GM18909 (cell line): ENCODE results near the gene LRP8.

Experiments
- ATAC-seq: cut with Tn5 transposase; IDR thresholded peaks from one replicate; pipeline ENCODE4 v1.9.1; 2021; ENCODE audit warnings: mild to moderate bottlenecking; ENCODE audit not compliant: unreplicated experiment, poor library complexity

Gene LRP8

DNA sequence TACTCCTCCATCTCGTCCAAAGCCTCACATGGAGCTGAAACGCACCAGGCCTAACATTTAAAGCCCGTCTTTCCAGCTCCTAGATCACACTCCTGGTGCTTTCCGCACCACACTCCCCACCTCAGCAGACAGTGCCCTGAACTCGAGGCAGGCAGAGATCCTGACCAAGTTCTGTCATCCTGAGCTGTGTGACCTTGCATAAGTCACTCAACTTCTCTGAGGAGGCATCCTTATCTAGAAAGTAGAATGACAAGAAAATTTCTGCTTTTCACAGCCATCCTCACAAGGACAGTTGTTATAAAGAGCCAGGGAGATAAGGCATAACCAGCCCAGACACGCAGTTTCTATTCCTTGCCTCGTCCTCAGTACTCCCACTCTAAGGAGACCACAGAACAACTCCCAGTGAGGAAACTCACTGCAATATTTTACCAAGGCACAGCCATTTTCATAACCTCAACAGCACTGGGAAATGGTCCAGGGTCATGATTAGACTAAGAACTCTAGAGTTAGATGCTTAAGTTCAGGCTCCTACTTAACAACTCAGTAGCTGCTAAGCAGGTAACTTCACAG is 3.1 kb downstream of the LRP8 start:
- ATAC-seq = no peak

GRCh38 chr1:53324321-53324720 is 3.5 kb downstream of the LRP8 start:
- ATAC-seq = no peak

- ATAC-seq = no peak
These were observed 4.6 kb downstream of the LRP8 start for GRCh38 chr1:53323316-53323715.

DNA sequence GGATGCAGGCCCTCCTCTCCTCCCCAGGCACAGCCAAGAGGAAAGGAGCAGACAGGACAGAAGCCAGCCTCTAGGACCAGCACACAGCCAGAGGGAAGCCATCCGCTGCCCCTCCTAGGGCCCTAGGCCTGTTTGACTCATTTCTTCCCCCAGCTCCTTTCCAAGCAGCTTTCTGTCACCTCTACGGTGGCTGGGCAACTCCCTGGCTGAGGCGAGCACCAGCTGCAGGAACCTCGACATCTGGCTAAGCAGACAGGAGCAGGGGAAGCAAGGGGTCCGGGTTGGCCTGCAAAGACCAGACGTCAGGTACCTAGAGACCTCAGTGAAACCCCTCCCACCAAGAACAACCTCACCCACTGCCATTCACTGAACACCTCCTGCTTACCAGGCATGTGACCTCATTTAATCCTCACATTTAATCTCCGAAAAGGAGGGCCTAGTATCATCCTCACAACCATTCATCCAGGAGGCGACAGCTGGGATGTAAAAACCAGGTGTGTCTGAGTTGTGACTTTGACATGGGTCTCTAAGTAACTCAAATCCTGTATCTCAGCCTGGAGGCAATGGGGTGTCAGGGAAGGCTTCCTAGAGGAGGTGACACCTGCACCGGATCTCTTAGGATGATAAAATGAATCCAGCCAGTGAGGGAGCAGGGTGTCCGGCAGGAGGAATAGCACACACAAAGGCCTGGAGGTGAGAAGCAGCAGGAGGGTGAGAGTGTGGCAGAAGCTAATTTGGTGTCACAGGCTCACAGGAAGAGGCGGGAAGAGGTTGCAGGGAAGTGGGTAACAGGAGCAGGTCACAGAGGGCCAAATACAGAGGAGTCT is 5.9 kb downstream of the LRP8 start:
- ATAC-seq = no peak

DNA sequence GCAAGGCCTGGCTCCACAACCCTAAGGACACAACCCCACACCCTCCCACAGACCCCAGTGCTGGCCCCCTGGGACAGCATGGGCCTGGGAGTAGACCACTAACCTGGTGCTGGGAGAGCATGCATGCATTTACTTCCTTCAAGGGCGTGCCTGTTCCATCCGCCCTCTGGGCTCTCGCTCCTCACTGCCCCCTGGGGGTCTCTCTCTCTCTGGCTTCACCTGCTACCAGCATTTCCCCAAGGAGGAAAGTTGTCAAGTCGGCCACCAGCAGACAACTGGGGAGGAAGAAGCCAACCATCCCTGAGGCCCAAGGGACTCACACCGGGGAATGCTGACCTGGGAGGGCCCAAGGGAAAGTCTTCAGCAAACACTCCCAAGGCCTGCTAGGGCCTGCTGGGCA is 6.5 kb downstream of the LRP8 start:
- no peak for ATAC-seq

DNA sequence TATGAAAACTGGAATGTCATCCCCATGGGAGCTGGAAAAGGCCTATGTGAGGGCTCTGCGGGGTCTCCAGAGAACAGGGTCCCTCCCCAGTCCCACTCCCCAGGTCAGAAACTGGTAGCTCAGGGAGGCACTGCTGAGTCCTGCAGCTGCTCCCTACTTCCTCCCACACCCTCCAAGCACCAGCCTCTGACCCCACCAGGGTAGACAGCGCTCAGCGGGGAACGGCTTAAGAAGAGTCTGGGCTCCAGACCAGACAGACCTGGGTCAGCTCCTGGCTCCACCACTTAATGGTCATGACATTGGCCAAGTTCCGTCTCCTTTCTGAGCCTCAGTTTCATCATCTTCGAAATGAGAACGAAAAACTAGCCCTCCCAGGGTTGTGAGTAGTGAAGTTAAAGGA is 7.2 kb downstream of the LRP8 start:
- ATAC-seq = no peak

GRCh38 chr1:53319296-53320101 is 8.4 kb downstream of the LRP8 start:
- no peak for ATAC-seq

GRCh38 chr1:53317646-53318539 is 10.0 kb downstream of the LRP8 start:
- ATAC-seq = no peak

DNA sequence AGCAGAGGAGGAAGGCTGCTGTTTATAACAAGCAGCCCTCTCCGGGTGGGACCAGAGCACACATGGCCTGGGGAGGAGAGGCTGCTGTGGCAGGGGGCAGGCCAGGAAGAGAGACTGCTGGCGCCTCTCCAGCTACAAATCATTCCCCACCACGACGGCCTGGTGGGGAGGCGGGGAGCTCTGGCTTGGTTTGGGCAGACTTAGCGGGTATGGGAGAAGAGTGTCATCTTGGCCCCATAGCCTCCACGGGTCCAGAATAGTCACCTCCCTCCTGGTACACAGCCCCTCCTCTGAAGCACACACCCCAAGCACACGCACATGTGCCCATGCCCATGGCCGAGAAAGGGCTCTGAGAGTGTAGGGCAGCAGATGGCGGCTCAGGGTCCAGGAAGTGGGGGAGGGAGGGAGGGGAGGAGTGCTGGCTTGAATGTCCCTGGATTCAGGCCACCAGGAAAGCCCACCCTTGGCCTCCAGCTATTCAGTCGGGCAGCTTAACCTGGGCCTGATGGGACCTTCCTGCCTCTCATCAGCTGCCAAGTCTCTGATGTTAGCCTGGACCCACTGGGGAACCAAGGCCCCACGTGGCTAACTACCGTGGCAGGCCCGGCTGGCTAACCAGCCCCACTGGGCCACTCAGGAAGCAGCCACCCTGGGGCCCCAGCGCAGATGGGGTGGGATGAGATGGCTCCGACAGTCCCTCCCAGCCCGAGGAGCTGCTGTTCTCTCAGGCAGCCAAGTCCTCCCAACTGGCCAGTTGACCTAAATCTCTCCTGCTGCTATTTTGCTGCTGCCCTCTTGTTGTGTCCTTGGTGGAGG is 10.9 kb downstream of the LRP8 start:
- no peak for ATAC-seq

GRCh38 chr1:53316424-53316765 is 11.5 kb downstream of the LRP8 start:
- no peak for ATAC-seq

- ATAC-seq = no peak
These were observed 12.1 kb downstream of the LRP8 start for GRCh38 chr1:53315456-53316423.

DNA sequence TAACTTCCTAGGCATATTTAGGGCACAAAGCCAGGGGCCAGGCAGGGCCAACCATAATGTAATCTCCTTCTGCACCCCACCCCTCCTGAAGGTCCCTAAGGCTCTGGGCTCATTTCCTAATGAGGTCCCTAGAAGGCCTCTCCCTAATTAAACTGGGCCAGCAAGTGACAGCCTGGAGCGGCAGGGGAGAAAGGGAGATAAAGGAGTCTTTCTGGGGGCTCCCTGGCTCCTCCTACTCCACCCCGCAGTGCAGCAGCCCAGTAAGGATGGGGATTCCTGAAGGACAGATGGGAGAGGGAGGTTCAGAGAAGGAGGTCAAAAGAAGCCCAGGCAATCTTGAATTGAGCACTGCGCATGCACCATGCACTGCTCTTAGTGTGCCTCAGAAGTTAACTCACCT is 12.8 kb downstream of the LRP8 start:
- no peak for ATAC-seq

DNA sequence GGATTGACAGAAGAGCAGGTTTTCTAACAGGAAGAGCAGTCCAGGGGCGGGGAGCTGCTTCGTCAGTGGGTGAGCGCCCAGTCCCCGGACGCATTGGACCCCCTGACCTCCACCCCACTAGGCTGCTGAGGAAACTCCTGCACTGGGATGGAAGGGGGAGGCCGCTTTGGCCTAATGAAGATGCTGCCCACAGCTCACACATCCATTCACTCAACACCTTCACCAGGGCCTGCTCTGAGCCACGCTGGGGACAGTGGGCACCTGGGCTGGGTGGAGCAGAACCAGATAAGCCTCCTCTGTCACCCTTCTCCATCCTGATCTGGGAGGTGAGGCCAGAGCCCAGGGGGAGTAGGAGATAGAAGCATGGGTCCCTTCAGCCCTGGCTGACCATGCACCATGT is 13.3 kb downstream of the LRP8 start:
- ATAC-seq = no peak

- ATAC-seq = no peak
These were observed 13.8 kb downstream of the LRP8 start for GRCh38 chr1:53314096-53314495.

DNA sequence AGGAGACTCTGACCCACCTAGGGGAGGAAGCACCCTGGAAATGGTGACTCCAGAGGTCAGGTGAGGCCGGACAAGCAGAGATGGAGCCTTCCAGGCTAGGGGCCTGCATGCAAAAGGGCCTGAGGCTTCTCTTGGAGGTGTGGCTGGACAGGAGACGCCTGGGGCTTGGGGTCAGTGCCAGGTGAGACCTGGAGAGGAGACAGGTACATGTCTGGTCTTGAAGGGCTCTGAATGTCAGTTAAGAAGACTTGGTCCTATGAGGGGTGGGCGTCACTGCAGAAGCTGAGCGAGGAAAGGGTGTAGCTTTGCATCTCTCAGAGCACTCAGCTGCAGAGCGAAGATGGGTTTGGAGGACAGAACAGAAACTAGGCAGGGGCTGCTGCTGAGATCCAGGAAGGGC is 14.3 kb downstream of the LRP8 start:
- no peak for ATAC-seq

- ATAC-seq = no peak
These were observed 16.1 kb downstream of the LRP8 start for GRCh38 chr1:53311702-53312305.

DNA sequence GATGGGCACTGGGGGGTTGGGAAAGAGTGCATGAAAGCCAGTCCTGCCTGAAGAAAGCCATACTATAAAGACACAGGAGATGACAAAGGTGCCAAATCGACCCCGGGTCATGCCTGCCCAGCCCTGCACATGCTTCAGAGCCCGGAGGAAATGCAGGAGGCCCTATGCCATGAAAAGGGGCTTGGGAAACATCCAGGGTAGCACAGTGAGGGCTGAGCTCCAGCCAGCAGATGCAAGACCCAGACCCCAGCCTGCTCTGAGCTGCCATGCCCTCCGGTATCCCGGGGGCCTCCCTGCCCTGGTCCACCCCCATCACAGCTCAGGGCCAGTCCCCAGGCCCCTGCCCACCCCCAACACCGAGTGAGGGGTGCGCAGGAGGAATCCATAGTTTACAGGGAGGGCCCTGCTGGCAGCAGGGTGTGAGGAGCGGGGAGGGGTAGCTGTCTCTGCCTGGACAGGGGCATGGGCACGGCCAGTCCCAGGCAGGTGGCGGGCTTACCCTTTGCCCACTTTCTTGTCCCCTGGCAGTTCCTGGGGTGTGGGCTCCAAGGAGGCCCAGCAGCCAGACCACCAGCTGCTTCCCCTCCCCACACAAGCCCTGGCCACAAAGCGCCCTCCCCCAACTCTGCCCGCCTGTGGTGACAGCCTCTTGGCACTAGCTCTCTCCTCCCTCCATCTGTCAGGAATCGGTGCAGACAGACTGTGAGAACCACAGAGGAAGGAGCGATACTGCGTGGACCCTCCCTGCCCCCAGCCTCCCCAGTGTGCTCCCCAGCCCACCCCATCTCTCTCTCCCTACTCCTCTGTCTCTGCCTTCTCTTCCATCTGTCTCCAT is 16.8 kb downstream of the LRP8 start:
- no peak for ATAC-seq
